Uterus (tissue), 2 donors: ENCODE results near the gene PCDHGA4.

Experiments used
- CTCF ChIP-seq, 4 experiments: fragments of 200-600 bp in 2 of 4; fragments of 450-650 bp in 2 of 4; sonication (generic) in 2 of 4; IDR thresholded peaks; one replicate each; pipeline ENCODE4 v1.5.1; 2016 to 2019; ENCODE audit warnings: antibody characterized with exemption in 4 of 4, mild to moderate bottlenecking in 2 of 4, moderate library complexity in 1 of 4
- POLR2A ChIP-seq, 2 donors: fragments of 450-650 bp; IDR thresholded peaks; one replicate each; pipeline ENCODE4 v1.6.1; 2016; ENCODE audit warnings: antibody characterized with exemption in 2 of 2, mild to moderate bottlenecking in 1 of 2, moderate library complexity in 1 of 2

GRCh38 chr5:141319699-141320098 is 35.1 kb upstream of the PCDHGA4 start:
- TF ChIP-seq CTCF (IDR thresholded peaks at IDR 0.05) (no peak), POLR2A (IDR thresholded peaks at IDR 0.05) (no peak)
